22Rv1 (cell line): ENCODE data around the gene TM4SF20.

ENCODE experiments used
- CTCF ChIP-seq: fragments of 450-650 bp; IDR thresholded peaks from 2 replicates; pipeline ENCODE4 v1.5.1; 2017; ENCODE audit warnings: mild to moderate bottlenecking
- ZFX ChIP-seq: fragments of 450-650 bp; IDR thresholded peaks from 2 replicates; pipeline ENCODE4 v1.6.1; 2017; ENCODE audit warnings: antibody characterized with exemption, borderline replicate concordance

- TF ChIP-seq CTCF (no peak), ZFX (no peak)
Measured at GRCh38 chr2:227377467-227378351, 1.4 kb downstream of the TM4SF20 start.
